Transverse colon (tissue), 3 donors: ENCODE measurements around the gene SF3B2.

ENCODE experiments used
- CTCF ChIP-seq, 5 experiments: fragments of 200-600 bp in 3 of 5; fragments of 450-650 bp in 2 of 5; sonication (generic) in 3 of 5; IDR thresholded peaks; 1 replicate in 2 of 5; 2 replicates in 3 of 5; pipeline ENCODE4 v1.5.1; 2016 to 2017; ENCODE audit warnings: antibody characterized with exemption in 5 of 5, inconsistent platforms in 3 of 5, mild to moderate bottlenecking in 2 of 5, moderate library complexity in 1 of 5
- POLR2A ChIP-seq: fragments of 450-650 bp; IDR thresholded peaks from one replicate; pipeline ENCODE4 v1.6.1; 2016; ENCODE audit warnings: antibody characterized with exemption, mild to moderate bottlenecking, moderate library complexity

DNA sequence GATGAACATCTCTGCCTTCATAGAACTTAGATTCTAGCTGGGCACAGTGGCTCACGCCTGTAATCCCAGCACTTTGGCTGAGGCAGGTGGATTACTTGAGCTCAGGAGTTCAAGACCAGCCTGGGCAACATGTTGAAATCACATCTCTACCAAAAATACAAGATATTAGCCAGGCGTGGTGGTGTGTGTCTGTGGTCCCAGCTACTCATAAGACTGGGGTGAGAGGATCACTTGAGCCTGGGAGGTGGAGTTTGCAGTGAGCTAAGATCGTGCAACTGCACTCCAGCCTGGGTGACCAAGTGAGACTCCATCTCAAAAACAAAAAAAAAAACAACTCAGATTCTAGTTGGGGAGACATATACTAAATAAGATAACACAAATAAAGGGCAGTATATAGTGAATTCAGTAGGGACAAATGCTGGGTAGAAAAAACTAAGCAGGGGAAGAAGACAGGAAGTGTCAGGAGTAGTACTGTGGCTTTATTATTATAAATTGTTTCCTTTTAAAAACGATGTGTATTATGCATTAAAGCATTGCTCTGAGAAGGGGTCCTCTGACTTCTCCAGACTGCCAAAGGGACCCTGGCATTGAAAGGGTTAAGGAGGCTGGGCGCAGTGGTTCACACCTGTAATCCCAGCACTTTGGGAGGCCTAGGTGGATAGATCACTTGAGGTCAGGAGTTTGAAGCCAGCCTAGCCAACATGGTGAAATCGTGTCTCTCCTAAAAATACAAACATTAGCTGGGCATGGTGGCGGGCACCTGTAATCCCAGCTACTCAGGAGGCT lies 64.6 kb downstream of the SF3B2 start:
- TF ChIP-seq CTCF (IDR thresholded peaks at IDR 0.05) (no peak), POLR2A (no peak)
